ENCODE measurements around the gene DDX42. TPM values are rescaled to one million over a fixed set of nuclear protein-coding genes. Genes with fewer than 3 reads are reported as not detected.

The DDX42 gene
- total and polyA plus RNA-seq, 2 of the 13 experiments (the other 11 are each of a cell fraction or from before 2014, with no cell fraction given) = 87.2 to 92.9 TPM

- TF ChIP-seq ZNF781 (CRISPR knock-in tag; IDR thresholded peaks at IDR 0.05; ENCODE audit: borderline replicate concordance, not compliant biosample characterization) (peak; percentile 62), ZNF598 (CRISPR knock-in tag; IDR thresholded peaks at IDR 0.05; ENCODE audit: borderline replicate concordance) (peak; percentile 88), SATB2 (CRISPR knock-in tag; IDR thresholded peaks at IDR 0.05) (peak; percentile 71; the same call in 1 of the 2 replicates), TFAP4 (IDR thresholded peaks at IDR 0.05; ENCODE audit: borderline replicate concordance, low read depth) (peak; percentile 27; the same call in 1 of the 2 replicates), ZXDC (CRISPR knock-in tag; IDR thresholded peaks at IDR 0.05) (0 out of 2 replicates have a peak, but pooled peaks have one; percentile 46), ZNF839 (CRISPR knock-in tag; IDR thresholded peaks at IDR 0.05; ENCODE audit: borderline replicate concordance) (peak; percentile 29; the same call in 1 of the 2 replicates), JDP2 (CRISPR knock-in tag; IDR thresholded peaks at IDR 0.05; ENCODE audit: borderline replicate concordance) (no peak), MYC (CRISPR knock-in tag; IDR thresholded peaks at IDR 0.05; ENCODE audit: borderline replicate concordance) (peak; percentile 100), ZNF329 (CRISPR knock-in tag; IDR thresholded peaks at IDR 0.05; ENCODE audit: low read depth) (peak; percentile 61; the same call in 1 of the 2 replicates), SRSF4 (IDR thresholded peaks at IDR 0.05; ENCODE audit: low read depth, low read length, poor library complexity, severe bottlenecking) (no peak), ZNF24 (IDR thresholded peaks at IDR 0.05) (peak; percentile 48; the same call in 1 of the 2 replicates), RXRB (CRISPR knock-in tag; IDR thresholded peaks at IDR 0.05; ENCODE audit: borderline replicate concordance) (peak; percentile 77)
- TF ChIP-seq, protein P1, sequence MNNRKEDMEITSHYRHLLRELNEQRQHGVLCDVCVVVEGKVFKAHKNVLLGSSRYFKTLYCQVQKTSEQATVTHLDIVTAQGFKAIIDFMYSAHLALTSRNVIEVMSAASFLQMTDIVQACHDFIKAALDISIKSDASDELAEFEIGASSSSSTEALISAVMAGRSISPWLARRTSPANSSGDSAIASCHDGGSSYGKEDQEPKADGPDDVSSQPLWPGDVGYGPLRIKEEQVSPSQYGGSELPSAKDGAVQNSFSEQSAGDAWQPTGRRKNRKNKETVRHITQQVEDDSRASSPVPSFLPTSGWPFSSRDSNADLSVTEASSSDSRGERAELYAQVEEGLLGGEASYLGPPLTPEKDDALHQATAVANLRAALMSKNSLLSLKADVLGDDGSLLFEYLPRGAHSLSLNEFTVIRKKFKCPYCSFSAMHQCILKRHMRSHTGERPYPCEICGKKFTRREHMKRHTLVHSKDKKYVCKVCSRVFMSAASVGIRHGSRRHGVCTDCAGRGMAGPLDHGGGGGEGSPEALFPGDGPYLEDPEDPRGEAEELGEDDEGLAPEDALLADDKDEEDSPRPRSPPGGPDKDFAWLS (CRISPR knock-in tag; IDR thresholded peaks at IDR 0.05; ENCODE audit: borderline replicate concordance) = peak; percentile 76; the same call in 1 of the 2 replicates
- TF ChIP-seq, protein P2, sequence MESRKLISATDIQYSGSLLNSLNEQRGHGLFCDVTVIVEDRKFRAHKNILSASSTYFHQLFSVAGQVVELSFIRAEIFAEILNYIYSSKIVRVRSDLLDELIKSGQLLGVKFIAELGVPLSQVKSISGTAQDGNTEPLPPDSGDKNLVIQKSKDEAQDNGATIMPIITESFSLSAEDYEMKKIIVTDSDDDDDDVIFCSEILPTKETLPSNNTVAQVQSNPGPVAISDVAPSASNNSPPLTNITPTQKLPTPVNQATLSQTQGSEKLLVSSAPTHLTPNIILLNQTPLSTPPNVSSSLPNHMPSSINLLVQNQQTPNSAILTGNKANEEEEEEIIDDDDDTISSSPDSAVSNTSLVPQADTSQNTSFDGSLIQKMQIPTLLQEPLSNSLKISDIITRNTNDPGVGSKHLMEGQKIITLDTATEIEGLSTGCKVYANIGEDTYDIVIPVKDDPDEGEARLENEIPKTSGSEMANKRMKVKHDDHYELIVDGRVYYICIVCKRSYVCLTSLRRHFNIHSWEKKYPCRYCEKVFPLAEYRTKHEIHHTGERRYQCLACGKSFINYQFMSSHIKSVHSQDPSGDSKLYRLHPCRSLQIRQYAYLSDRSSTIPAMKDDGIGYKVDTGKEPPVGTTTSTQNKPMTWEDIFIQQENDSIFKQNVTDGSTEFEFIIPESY (CRISPR knock-in tag; IDR thresholded peaks at IDR 0.05) = no peak; the same call in none of the 2 replicates
- TF ChIP-seq, protein P3, sequence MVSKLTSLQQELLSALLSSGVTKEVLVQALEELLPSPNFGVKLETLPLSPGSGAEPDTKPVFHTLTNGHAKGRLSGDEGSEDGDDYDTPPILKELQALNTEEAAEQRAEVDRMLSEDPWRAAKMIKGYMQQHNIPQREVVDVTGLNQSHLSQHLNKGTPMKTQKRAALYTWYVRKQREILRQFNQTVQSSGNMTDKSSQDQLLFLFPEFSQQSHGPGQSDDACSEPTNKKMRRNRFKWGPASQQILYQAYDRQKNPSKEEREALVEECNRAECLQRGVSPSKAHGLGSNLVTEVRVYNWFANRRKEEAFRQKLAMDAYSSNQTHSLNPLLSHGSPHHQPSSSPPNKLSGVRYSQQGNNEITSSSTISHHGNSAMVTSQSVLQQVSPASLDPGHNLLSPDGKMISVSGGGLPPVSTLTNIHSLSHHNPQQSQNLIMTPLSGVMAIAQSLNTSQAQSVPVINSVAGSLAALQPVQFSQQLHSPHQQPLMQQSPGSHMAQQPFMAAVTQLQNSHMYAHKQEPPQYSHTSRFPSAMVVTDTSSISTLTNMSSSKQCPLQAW (CRISPR knock-in tag; IDR thresholded peaks at IDR 0.05) = peak; percentile 86
These were observed 464 bp upstream of the DDX42 start, which contains the start of gene CCDC47 (continued) for GRCh38 chr17:63773272-63774140.
